ENCODE data around the gene ACVRL1.

- TF ChIP-seq CTCF (IDR thresholded peaks at IDR 0.05; ENCODE audit: poor library complexity), result no peak
- no peak for TF ChIP-seq EZH2 (IDR thresholded peaks at IDR 0.05; ENCODE audit: borderline replicate concordance)
- no peak for TF ChIP-seq EZH2phosphoT487 (IDR thresholded peaks at IDR 0.05; ENCODE audit: low read depth, severe bottlenecking, unreplicated experiment)
Measured at GRCh38 chr12:51866324-51866723, 41.0 kb upstream of the ACVRL1 start.
